K562 (cell line): ENCODE data around the gene IGSF8. TPM values are rescaled to one million over a fixed set of nuclear protein-coding genes. Genes with fewer than 3 reads are reported as not detected.
"Not testable (repeated sequence)": the region's sequence is repeated elsewhere in the genome, so short reads cannot be mapped to it uniquely, and the experiment has no call there.

ENCODE experiments used
- ATAC-seq: fragments of 200-7000 bp; cut with Tn5 transposase; 3 replicates; pipeline ENCODE4 v1.9.1; 2020; ENCODE audit warnings: moderate library complexity
- BruUV-seq: library from RNA; stranded (reverse); fragments of 400-500 nt; replicated peaks from 2 replicates; lab custom pipeline; 2021; lab: Mats Ljungman, UMichigan
- CTCF ChIA-PET: fragments of 300-600 bp; formaldehyde crosslinking; extraction: SDS; loops from one replicate; lab custom pipeline; 2021; ENCODE audit warnings: low intra/inter-chr PET ratio; lab: Yijun Ruan, JAX
- POLR2A ChIA-PET: fragments of 300-600, 350-650 bp; sonication (Branson Sonifier 250); formaldehyde crosslinking; extraction: SDS; loops from one replicate; lab custom pipeline; 2021; ENCODE audit warnings: antibody characterized with exemption, inconsistent platforms; lab: Yijun Ruan, JAX
- DNase-seq, 4 experiments: peaks; one replicate each; pipeline versions ENCODE4 v3.0.0 to v3.0.0-alpha.2; 2011 to 2018; ENCODE audit warnings: low spot score in 3 of 4, mixed read lengths in 3 of 4; ENCODE audit errors: extremely low read depth in 1 of 4
- FAIRE-seq: peaks from 2 replicates; lab custom pipeline; 2011; peaks lifted over from hg19 to GRCh38; lab: Jason Lieb, UNC
- H2AFZ ChIP-seq: 2 replicates; pipeline ENCODE4 v1.6.0; 2011; ENCODE audit warnings: low read depth, low read length, control low read depth, inconsistent platforms
- H3K27ac ChIP-seq: fragments of 200-600 bp; 3 replicates; pipeline ENCODE4 v1.8.0; 2011; ENCODE audit warnings: low read depth, mild to moderate bottlenecking, control low read depth, inconsistent platforms, low read length, moderate library complexity, mixed read lengths; ENCODE audit errors: extremely low read depth
- H3K27me3 ChIP-seq, 2 experiments: fragments of 300-600 bp in 1 of 2; 2 replicates in 1 of 2; 3 replicates in 1 of 2; pipeline versions ENCODE4 v1.6.0 to v1.8.0; 2011; ENCODE audit warnings: inconsistent platforms in 2 of 2, low read length in 2 of 2, mild to moderate bottlenecking in 1 of 2, mixed read lengths in 1 of 2, moderate library complexity in 1 of 2; ENCODE audit not compliant: control insufficient read depth in 2 of 2, insufficient read depth in 2 of 2
- H3K36me3 ChIP-seq: fragments of 300-600 bp; 3 replicates; pipeline ENCODE4 v1.8.0; 2011; ENCODE audit warnings: mild to moderate bottlenecking, low read length, inconsistent platforms; ENCODE audit not compliant: control insufficient read depth, insufficient read depth
- H3K4me1 ChIP-seq, 2 experiments: fragments of 200-600 bp in 1 of 2; replicated peaks in 1 of 2; 2 replicates in 1 of 2; 3 replicates in 1 of 2; pipeline versions ENCODE4 v1.5.1 to v1.8.0; 2011; ENCODE audit warnings: inconsistent platforms in 2 of 2, low read length in 2 of 2, mild to moderate bottlenecking in 1 of 2, mixed read lengths in 1 of 2, moderate library complexity in 1 of 2; ENCODE audit not compliant: control insufficient read depth in 2 of 2, insufficient read depth in 2 of 2
- H3K4me2 ChIP-seq: 2 replicates; pipeline ENCODE4 v1.6.1; 2011; ENCODE audit warnings: low read length, control low read depth, inconsistent platforms, mixed read lengths; ENCODE audit not compliant: insufficient read depth
- H3K4me3 ChIP-seq: fragments of 200-600 bp; sonication (generic), shearing (Covaris generic); 2 replicates; pipeline ENCODE4 v1.5.1; 2016; ENCODE audit warnings: control low read depth, inconsistent platforms
- H3K79me2 ChIP-seq: fragments of 200-600 bp; 3 replicates; pipeline ENCODE4 v1.8.0; 2011; ENCODE audit warnings: low read length, inconsistent platforms; ENCODE audit not compliant: control insufficient read depth, insufficient read depth
- H3K9ac ChIP-seq, 2 experiments: 2 replicates each; pipeline versions ENCODE4 v1.6.0 to v1.6.1; 2011; ENCODE audit warnings: low read depth in 2 of 2, low read length in 2 of 2, control low read depth in 1 of 2, inconsistent platforms in 1 of 2, mild to moderate bottlenecking in 1 of 2, mixed read lengths in 1 of 2; ENCODE audit not compliant: insufficient read depth in 1 of 2
- H3K9me1 ChIP-seq: one replicate; pipeline ENCODE4 v1.6.0; 2011; ENCODE audit warnings: inconsistent platforms, mild to moderate bottlenecking, low read length, moderate library complexity; ENCODE audit not compliant: control insufficient read depth, insufficient read depth
- H3K9me3 ChIP-seq: replicated peaks from 2 replicates; pipeline ENCODE4 v1.5.1; 2011; ENCODE audit warnings: low read depth, low read length, inconsistent platforms; ENCODE audit not compliant: control insufficient read depth, insufficient read depth
- H4K20me1 ChIP-seq: replicated peaks from 2 replicates; pipeline ENCODE4 v1.6.1; 2011; ENCODE audit warnings: low read length, inconsistent platforms, mixed read lengths; ENCODE audit not compliant: control insufficient read depth, insufficient read depth
- C11orf30 ChIP-seq: fragments of 450-650 bp; IDR thresholded peaks from 2 replicates; pipeline ENCODE4 v1.6.1; 2016; ENCODE audit warnings: low read depth, mild to moderate bottlenecking
- CEBPB ChIP-seq: fragments of 450-650 bp; IDR thresholded peaks from 2 replicates; pipeline ENCODE4 v1.6.1; 2016; ENCODE audit warnings: missing genetic modification characterization, missing compliant biosample characterization
- CEBPG ChIP-seq, 3 experiments: fragments of 200-800 bp in 1 of 3; sonication (Bioruptor generic) in 1 of 3; sonication (generic) in 1 of 3; formaldehyde crosslinking in 1 of 3; IDR thresholded peaks in 2 of 3; conservative IDR thresholded peaks in 1 of 3; 2 replicates each; pipeline versions ENCODE4 v1.6.1 to v1.8.0; 2016 to 2022; ENCODE audit warnings: missing compliant biosample characterization in 2 of 3, missing genetic modification characterization in 2 of 3, mild to moderate bottlenecking in 1 of 3, missing genetic modification reagents in 1 of 3
- KDM1A ChIP-seq, 2 experiments: fragments of 450-650 bp; IDR thresholded peaks; 2 replicates each; pipeline ENCODE4 v1.6.1; 2016; ENCODE audit warnings: mild to moderate bottlenecking in 2 of 2
- MAFG ChIP-seq: fragments of 450-650 bp; conservative IDR thresholded peaks from 2 replicates; pipeline ENCODE4 v1.6.1; 2016; ENCODE audit warnings: missing genetic modification characterization, missing compliant biosample characterization
- NFE2 ChIP-seq: IDR thresholded peaks from 2 replicates; pipeline ENCODE4 v1.6.1; 2014; ENCODE audit warnings: antibody characterized with exemption, low read depth
- SMARCA5 ChIP-seq: fragments of 450-650 bp; IDR thresholded peaks from 2 replicates; pipeline ENCODE4 v1.6.1; 2016
- ZNF561 ChIP-seq: fragments of 450-650 bp; formaldehyde crosslinking; conservative IDR thresholded peaks from 2 replicates; pipeline ENCODE4 v1.4.0; 2020; ENCODE audit warnings: mild to moderate bottlenecking, moderate library complexity
- WGBS: fragments of 100-300 bp; shearing (Covaris generic); methylation state at CpG from one replicate; pipeline ENCODE4 v1.1.6; 2016; ENCODE audit warnings: low coverage, mixed read lengths; ENCODE audit not compliant: insufficient coverage; ENCODE audit errors: missing lambda C conversion rate; 5-methylcytosine and 5-hydroxymethylcytosine counted together
- in situ Hi-C: fragments of 300-500 bp; cut with MboI; formaldehyde crosslinking; loops from 4 replicates; pipeline ENCODE4 v1.15.0; 2018; ENCODE audit warnings: inconsistent platforms, mixed read lengths
- intact Hi-C: fragments of 100-400 bp; cut with micrococcal nuclease; formaldehyde crosslinking; loops from 2 replicates; pipeline ENCODE4 v1.14.2; 2022
- polyA plus RNA-seq, 8 experiments: library from polyadenylated mRNA; depleted of rRNA in 4 of 8; stranded (reverse) in 5 of 8; unstranded in 3 of 8; fragments of >200 nt; fragmentation: Nextera tagmentation in 2 of 8; fragmentation: Illumina TruSeq in 1 of 8; extraction: Ambion mirVana in 2 of 8; extraction: Trizol in 1 of 8; gene quantifications; 2 replicates each; pipeline versions ENCODE4 v1.2.1 to v1.2.3, GENCODE V29; 2011 to 2014; ENCODE audit warnings: inconsistent platforms in 1 of 8, missing spikeins in 1 of 8
- total RNA-seq, 7 experiments: library from RNA; depleted of rRNA in 6 of 7; stranded (reverse); fragments of >200 nt in 6 of 7; fragmentation: Illumina TruSeq in 2 of 7; extraction: Trizol in 2 of 7; gene quantifications; 2 replicates each; pipeline versions ENCODE4 v1.2.1 to v1.2.3, GENCODE V29; 2011 to 2021; ENCODE audit warnings: low replicate concordance in 1 of 7
- TF ChIP-seq, protein P1 (sequence below): fragments of 250-450 bp; sonication (Bioruptor Pico); IDR thresholded peaks from 2 replicates; pipeline ENCODE4 v1.6.1; 2021; ENCODE audit warnings: mild to moderate bottlenecking

IGSF8 gene
- total and polyA plus RNA-seq, 9 of the 15 experiments (the other 6 are each of a cell fraction or from before 2014, with no cell fraction given) = 0.32 to 11.7 (median 3.2) TPM

DNA sequence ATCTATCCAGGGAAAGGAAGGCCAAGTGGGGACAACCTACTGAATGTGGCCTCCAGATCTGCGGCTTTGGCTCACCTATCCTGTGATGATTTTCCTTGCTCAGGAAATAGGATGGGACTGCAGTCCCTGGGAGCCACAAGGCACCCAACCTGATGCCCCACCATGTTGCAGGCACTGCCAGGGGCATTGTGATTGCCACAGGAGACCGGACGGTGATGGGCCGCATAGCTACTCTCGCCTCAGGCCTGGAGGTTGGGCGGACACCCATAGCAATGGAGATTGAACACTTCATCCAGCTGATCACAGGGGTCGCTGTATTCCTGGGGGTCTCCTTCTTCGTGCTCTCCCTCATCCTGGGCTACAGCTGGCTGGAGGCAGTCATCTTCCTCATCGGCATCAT lies 29.0 kb upstream of the IGSF8 start (continued):
- TF ChIP-seq, protein P1, sequence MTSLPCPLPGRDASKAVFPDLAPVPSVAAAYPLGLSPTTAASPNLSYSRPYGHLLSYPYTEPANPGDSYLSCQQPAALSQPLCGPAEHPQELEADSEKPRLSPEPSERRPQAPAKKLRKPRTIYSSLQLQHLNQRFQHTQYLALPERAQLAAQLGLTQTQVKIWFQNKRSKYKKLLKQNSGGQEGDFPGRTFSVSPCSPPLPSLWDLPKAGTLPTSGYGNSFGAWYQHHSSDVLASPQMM (CRISPR knock-in tag) = no peak
- TF ChIP-seq ZNF561 (CRISPR knock-in tag) (no peak), SMARCA5 (no peak)

DNA sequence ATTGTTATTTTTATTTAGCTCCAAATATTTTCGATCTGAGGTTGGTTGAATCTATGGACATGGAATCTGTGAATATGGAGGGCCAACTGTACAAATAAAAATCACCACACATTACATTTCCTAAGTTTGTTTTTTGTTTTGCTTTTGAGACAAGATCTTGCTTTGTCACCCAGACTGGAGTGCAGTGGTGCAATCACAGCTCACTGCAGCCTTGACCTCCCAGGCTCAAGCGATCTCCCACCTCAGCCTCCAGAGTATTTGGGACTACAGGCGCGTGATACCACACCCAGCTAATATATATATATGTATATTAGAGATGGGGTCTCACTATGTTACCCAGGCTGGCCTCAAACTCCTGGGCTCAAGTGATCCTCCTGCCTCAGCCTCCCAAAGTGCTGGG lies 27.9 kb upstream of the IGSF8 start:
- 5% methylated on average over 4 of the region's 4 CpGs for WGBS
- POLR2A ChIA-PET; FAIRE-seq; H3K79me2 ChIP-seq; DNase-seq; H2AFZ ChIP-seq; H3K27ac ChIP-seq; BruUV-seq; in situ Hi-C loops; H3K9ac ChIP-seq; H3K4me1 ChIP-seq; CTCF ChIA-PET; ATAC-seq; H3K36me3 ChIP-seq; H3K4me3 ChIP-seq; H3K4me2 ChIP-seq; intact Hi-C loops; H3K9me3 ChIP-seq; H3K9me1 ChIP-seq; H4K20me1 ChIP-seq; TF ChIP-seq CEBPG (CRISPR knock-in tag; IDR thresholded peaks at IDR 0.05): not testable (repeated sequence)
- TF ChIP-seq CEBPG (tag; conservative IDR thresholded peaks at IDR 0.05 in 1 of 2, IDR thresholded peaks at IDR 0.05 in 1 of 2) (peak in 1 of 2 experiments; percentile 57; a peak in 2 of 4 replicates), CEBPB (tag) (peak; percentile 44; the same call in 1 of the 2 replicates), MAFG (tag) (0 out of 2 replicates have a peak, but pooled peaks have one; percentile 8), C11orf30 (peak; percentile 24; the same call in 1 of the 2 replicates), KDM1A (IDR thresholded peaks at IDR 0.05) (peak; percentile 32 to 51; a peak in 1 of 4 replicates), NFE2 (peak; percentile 36)
- peaks cover 20 to 65% of the 10 kb centered on the region in 2 experiments; a peak in 4 of 5 replicates for H3K27me3 ChIP-seq
